GM21528 (cell line): ENCODE measurements around the gene ST3GAL4.

Experiments
- ATAC-seq: cut with Tn5 transposase; IDR thresholded peaks from one replicate; pipeline ENCODE4 v1.9.1; 2021; ENCODE audit warnings: mild to moderate bottlenecking, moderate library complexity; ENCODE audit not compliant: unreplicated experiment, low FRiP score

Gene ST3GAL4

GRCh38 chr11:126461996-126462395 is 106.5 kb downstream of the ST3GAL4 start:
- ATAC-seq: no peak

- no peak for ATAC-seq
These were observed 106.9 kb downstream of the ST3GAL4 start for GRCh38 chr11:126462422-126462821.
